Hepatic stellate cell (primary cell): Measurements from ENCODE around the gene MUC6.

Experiments
- DNase-seq: peaks from one replicate; pipeline ENCODE4 v3.0.0; 2011; ENCODE audit warnings: low spot score

Gene MUC6

GRCh38 chr11:967995-968751 is 68.3 kb downstream of the MUC6 start:
- no peak for DNase-seq

GRCh38 chr11:965206-965775 is 71.2 kb downstream of the MUC6 start:
- no peak for DNase-seq

- no peak for DNase-seq
These were observed 72.7 kb downstream of the MUC6 start for GRCh38 chr11:963852-964251.
